SK-N-SH (cell line): ENCODE measurements around the gene TMCC3. TPM values are rescaled to one million over a fixed set of nuclear protein-coding genes. Genes with fewer than 3 reads are reported as not detected.

Experiments used
- CTCF ChIA-PET: fragments of 300-600, 350-600 bp; formaldehyde crosslinking; extraction: SDS; loops from one replicate; lab custom pipeline; 2021; lab: Yijun Ruan, JAX
- POLR2A ChIA-PET: fragments of 350-600 bp; sonication (Branson Sonifier 250); formaldehyde crosslinking; extraction: SDS; loops from one replicate; lab custom pipeline; 2020; ENCODE audit warnings: antibody characterized with exemption, inconsistent platforms; lab: Yijun Ruan, JAX
- DNase-seq: peaks from one replicate; pipeline ENCODE4 v3.0.0; 2012
- H2AFZ ChIP-seq: fragments of 200-600 bp; sonication (generic); 2 replicates; pipeline ENCODE4 v1.8.1; 2016; ENCODE audit warnings: antibody characterized with exemption, mild to moderate bottlenecking, low read depth
- H3F3A ChIP-seq: fragments of 200-600 bp; sonication (generic); replicated peaks from 2 replicates; pipeline ENCODE3; 2016; ENCODE audit warnings: antibody characterized with exemption, mild to moderate bottlenecking; ENCODE audit not compliant: insufficient read depth
- H3K27ac ChIP-seq, 2 experiments: fragments of 200-500 bp in 1 of 2; fragments of 200-600 bp in 1 of 2; sonication (Bioruptor generic) in 1 of 2; sonication (generic), shearing (Covaris generic) in 1 of 2; 2 replicates each; pipeline versions ENCODE4 v1.5.1 to v1.6.1; 2014 to 2016; ENCODE audit warnings: low read depth in 2 of 2, inconsistent platforms in 1 of 2, low read length in 1 of 2, mild to moderate bottlenecking in 1 of 2, mixed read lengths in 1 of 2
- H3K27me3 ChIP-seq: fragments of 200-600 bp; sonication (generic), shearing (Covaris generic); 2 replicates; pipeline ENCODE4 v1.6.1; 2016; ENCODE audit warnings: mixed run types; ENCODE audit not compliant: insufficient read depth
- H3K36me3 ChIP-seq, 2 experiments: fragments of 200-500 bp in 1 of 2; fragments of 200-600 bp in 1 of 2; sonication (Bioruptor generic) in 1 of 2; sonication (generic) in 1 of 2; replicated peaks in 1 of 2; 2 replicates each; pipeline versions ENCODE3 to v1.5.1; 2014 to 2016; ENCODE audit warnings: low read length in 1 of 2, mild to moderate bottlenecking in 1 of 2; ENCODE audit not compliant: insufficient read depth in 2 of 2, control insufficient read depth in 1 of 2
- H3K4me1 ChIP-seq, 2 experiments: fragments of 200-500 bp in 1 of 2; fragments of 200-600 bp in 1 of 2; sonication (Bioruptor generic) in 1 of 2; sonication (generic), shearing (Covaris generic) in 1 of 2; 2 replicates each; pipeline versions ENCODE4 v1.5.1 to v1.6.1; 2014 to 2016; ENCODE audit warnings: low read depth in 1 of 2, low read length in 1 of 2, mixed run types in 1 of 2; ENCODE audit not compliant: insufficient read depth in 2 of 2, control insufficient read depth in 1 of 2
- H3K4me2 ChIP-seq: fragments of 200-600 bp; sonication (generic), shearing (Covaris generic); 2 replicates; pipeline ENCODE4 v1.6.1; 2017; ENCODE audit warnings: mixed run types
- H3K4me3 ChIP-seq, 2 experiments: fragments of 200-500 bp in 1 of 2; fragments of 200-600 bp in 1 of 2; sonication (Bioruptor generic) in 1 of 2; sonication (generic), shearing (Covaris generic) in 1 of 2; 2 replicates each; pipeline versions ENCODE4 v1.5.1 to v1.8.1; 2014 to 2016; ENCODE audit warnings: low read depth in 2 of 2, inconsistent platforms in 1 of 2, low read length in 1 of 2, mild to moderate bottlenecking in 1 of 2, mixed read lengths in 1 of 2, moderate library complexity in 1 of 2
- H3K79me2 ChIP-seq: fragments of 200-600 bp; sonication (generic); 2 replicates; pipeline ENCODE4 v1.8.1; 2017; ENCODE audit warnings: mild to moderate bottlenecking; ENCODE audit not compliant: insufficient read depth
- H3K9ac ChIP-seq: fragments of 200-600 bp; sonication (generic); 2 replicates; pipeline ENCODE4 v1.6.1; 2017; ENCODE audit warnings: mixed run types
- H3K9me2 ChIP-seq: fragments of 200-600 bp; sonication (generic); 2 replicates; pipeline ENCODE4 v1.6.1; 2017; ENCODE audit warnings: mixed run types
- H3K9me3 ChIP-seq: fragments of 200-600 bp; sonication (generic); 2 replicates; pipeline ENCODE4 v1.6.1; 2017; ENCODE audit warnings: mixed run types, mild to moderate bottlenecking, moderate library complexity
- H4K20me1 ChIP-seq: fragments of 200-600 bp; sonication (generic); 2 replicates; pipeline ENCODE4 v1.6.1; 2017; ENCODE audit warnings: mild to moderate bottlenecking, mixed run types; ENCODE audit not compliant: insufficient read depth
- CTCF ChIP-seq: fragments of 200-600 bp; sonication (generic); IDR thresholded peaks from 2 replicates; pipeline ENCODE4 v1.6.1; 2017; ENCODE audit warnings: antibody characterized with exemption, mild to moderate bottlenecking, moderate library complexity
- ELF1 ChIP-seq: IDR thresholded peaks from 2 replicates; pipeline ENCODE4 v1.4.0; 2012
- EZH2phosphoT487 ChIP-seq: fragments of 200-600 bp; sonication (generic); IDR thresholded peaks from 2 replicates; pipeline ENCODE4 v1.6.1; 2017; ENCODE audit warnings: low read depth, mixed run types, mild to moderate bottlenecking, antibody characterized with exemption, moderate library complexity, borderline replicate concordance
- FOSL2 ChIP-seq: IDR thresholded peaks from 2 replicates; pipeline ENCODE4 v1.4.0; 2012; ENCODE audit warnings: low read depth, mild to moderate bottlenecking, moderate library complexity, borderline replicate concordance
- FOXJ3 ChIP-seq: sonication (generic); formaldehyde crosslinking; IDR thresholded peaks from 2 replicates; pipeline ENCODE4 v1.5.1; 2020; ENCODE audit warnings: mild to moderate bottlenecking, missing genetic modification reagents
- FOXM1 ChIP-seq: IDR thresholded peaks from 2 replicates; pipeline ENCODE4 v1.4.0; 2012; ENCODE audit warnings: low read depth, mild to moderate bottlenecking
- GABPA ChIP-seq: IDR thresholded peaks from 2 replicates; pipeline ENCODE4 v1.4.0; 2012; ENCODE audit warnings: low read depth, mild to moderate bottlenecking
- GATA2 ChIP-seq: sonication (generic); formaldehyde crosslinking; IDR thresholded peaks from 2 replicates; pipeline ENCODE4 v1.5.0; 2020; ENCODE audit warnings: mild to moderate bottlenecking, missing genetic modification reagents
- IRF3 ChIP-seq: fragments of 150-350 bp; IDR thresholded peaks from 2 replicates; pipeline ENCODE4 v1.6.1; 2016; ENCODE audit warnings: mild to moderate bottlenecking, low read depth, low read length
- JUND ChIP-seq: IDR thresholded peaks from 2 replicates; pipeline ENCODE4 v1.4.0; 2012
- MAX ChIP-seq: IDR thresholded peaks from 2 replicates; pipeline ENCODE4 v1.4.0; 2012; ENCODE audit warnings: low read depth
- MEF2A ChIP-seq: IDR thresholded peaks from 2 replicates; pipeline ENCODE4 v1.4.0; 2012; ENCODE audit warnings: low read depth, borderline replicate concordance
- NFIC ChIP-seq: IDR thresholded peaks from 2 replicates; pipeline ENCODE4 v1.4.0; 2012; ENCODE audit warnings: borderline replicate concordance
- NRF1 ChIP-seq: IDR thresholded peaks from 2 replicates; pipeline ENCODE4 v1.6.1; 2012; ENCODE audit warnings: low read depth, mild to moderate bottlenecking, low read length
- PBX3 ChIP-seq: IDR thresholded peaks from 2 replicates; pipeline ENCODE4; 2012
- POLR2AphosphoS5 ChIP-seq: IDR thresholded peaks from 2 replicates; pipeline ENCODE4 v1.6.1; 2012; ENCODE audit warnings: low read depth, low read length
- RCOR1 ChIP-seq: fragments of 150-350 bp; IDR thresholded peaks from 2 replicates; pipeline ENCODE4 v1.6.1; 2017; ENCODE audit warnings: antibody characterized with exemption, low read length
- REST ChIP-seq: IDR thresholded peaks from 2 replicates; pipeline ENCODE4 v1.6.1; 2012; ENCODE audit warnings: mild to moderate bottlenecking, low read depth, low read length, moderate library complexity
- SIN3A ChIP-seq: IDR thresholded peaks from 2 replicates; pipeline ENCODE4 v1.6.1; 2012; ENCODE audit warnings: low read depth, mild to moderate bottlenecking, low read length, moderate library complexity, borderline replicate concordance
- TEAD4 ChIP-seq: IDR thresholded peaks from 2 replicates; pipeline ENCODE4 v1.4.0; 2012; ENCODE audit warnings: mild to moderate bottlenecking, borderline replicate concordance; ENCODE audit not compliant: insufficient read depth
- YY1 ChIP-seq: IDR thresholded peaks from 2 replicates; pipeline ENCODE4 v1.4.0; 2012; ENCODE audit warnings: low read depth, mild to moderate bottlenecking
- WGBS: methylation state at CpG from one replicate; pipeline ENCODE4 v1.1.6; 2017; ENCODE audit warnings: low lambda C conversion rate; 5-methylcytosine and 5-hydroxymethylcytosine counted together
- polyA plus RNA-seq, 3 experiments: library from polyadenylated mRNA; depleted of rRNA; stranded (reverse); fragments of >200 nt; gene quantifications; 2 replicates each; pipeline ENCODE4 v1.2.3, GENCODE V29; 2012

TMCC3 gene
- polyA plus RNA-seq, 1 of the 3 experiments (the other 2 are of a cell fraction): 0.53 TPM

GRCh38 chr12:94532490-94533422 lies 117.6 kb downstream of the TMCC3 start (continued):
- TF ChIP-seq NRF1 (peak; percentile 24; the same call in 1 of the 2 replicates), MEF2A (no peak), PBX3 (no peak), RCOR1 (0 out of 2 replicates have a peak, but pooled peaks have one; percentile 10)

GRCh38 chr12:94531196-94531720 lies 119.1 kb downstream of the TMCC3 start:
- Histone ChIP-seq H3K9me2 (no peaks in the 10 kb centered on the region), H2AFZ (no peak overlapping the region), H3K36me3 (no peaks in the 10 kb centered on the region), H3F3A (no peaks in the 10 kb centered on the region), H3K9ac (no peak overlapping the region), H3K27ac (no peak overlapping the region), H4K20me1 (no peaks in the 10 kb centered on the region), H3K4me2 (no peak overlapping the region), H3K4me3 (no peak overlapping the region)
- CTCF ChIA-PET: interaction anchor here (0.6 to 3.3 kb wide), 8 partner anchors 10 to 1075 kb away, joined by 3 to 24 read pairs (median 4); no protein-coding TSS in a partner anchor
- DNase-seq: no peak
- WGBS: 71% methylated on average over 6 of the region's 6 CpGs
- no peak for TF ChIP-seq NFIC
- TF ChIP-seq SIN3A: no peak
- no peak for TF ChIP-seq IRF3
- TF ChIP-seq RCOR1: no peak
- no peak for TF ChIP-seq FOXM1
- no peak for TF ChIP-seq FOSL2
- no peak for TF ChIP-seq REST
- TF ChIP-seq GATA2: no peak
- no peak for TF ChIP-seq EZH2phosphoT487
- no peak for TF ChIP-seq ELF1
- no peak for TF ChIP-seq GABPA
- no peak for TF ChIP-seq POLR2AphosphoS5
- TF ChIP-seq FOXJ3 (CRISPR knock-in tag): no peak
- TF ChIP-seq YY1: no peak
- TF ChIP-seq CTCF: no peak
- no peak for TF ChIP-seq MAX
- TF ChIP-seq NRF1: no peak
- TF ChIP-seq JUND: no peak
- TF ChIP-seq PBX3: no peak
- TF ChIP-seq TEAD4: no peak
- TF ChIP-seq, all 33 proteins: peak for 0
- Histone ChIP-seq H3K79me2 (no peaks in the 10 kb centered on the region), H3K27me3 (no peaks in the 10 kb centered on the region; the same call in 1 of the 2 replicates), H3K4me1 (peaks cover 0 to 2% of the 10 kb centered on the region in 2 experiments; a peak in 1 of 4 replicates), H3K9me3 (no peaks in the 10 kb centered on the region)
- POLR2A ChIA-PET: no interaction called here
